Neutrophil (primary cell): ENCODE measurements around the gene SDHAF2.
A peak's percentile ranks its signal among the peaks of the same experiment; 100 is the strongest.
"Not testable (repeated sequence)": the region's sequence is repeated elsewhere in the genome, so short reads cannot be mapped to it uniquely, and the experiment has no call there.

Experiments
- H3K27ac ChIP-seq: fragments of 200-600 bp; sonication (generic); 2 replicates; pipeline ENCODE4 v1.5.1; 2016; ENCODE audit warnings: mild to moderate bottlenecking, moderate library complexity
- H3K27me3 ChIP-seq: fragments of 200-600 bp; sonication (generic); 2 replicates; pipeline ENCODE4 v1.6.0; 2016; ENCODE audit warnings: mild to moderate bottlenecking
- H3K36me3 ChIP-seq: fragments of 200-600 bp; sonication (generic); 2 replicates; pipeline ENCODE4 v1.5.1; 2017
- H3K4me1 ChIP-seq, 2 experiments: fragments of 200-600 bp in 1 of 2; sonication (generic) in 1 of 2; 1 replicate in 1 of 2; 2 replicates in 1 of 2; pipeline versions ENCODE4 v1.5.1 to v1.6.1; 2013 to 2016; ENCODE audit warnings: low read depth in 1 of 2, low read length in 1 of 2, mild to moderate bottlenecking in 1 of 2, moderate library complexity in 1 of 2; ENCODE audit not compliant: control insufficient read depth in 1 of 2, insufficient read depth in 1 of 2
- H3K4me3 ChIP-seq, 2 experiments: fragments of 200-600 bp in 1 of 2; sonication (generic) in 1 of 2; 1 replicate in 1 of 2; 2 replicates in 1 of 2; pipeline ENCODE4 v1.5.1; 2013 to 2016; ENCODE audit warnings: low read depth in 1 of 2, low read length in 1 of 2, mild to moderate bottlenecking in 1 of 2, moderate library complexity in 1 of 2
- H3K9me3 ChIP-seq: fragments of 200-600 bp; sonication (generic); 2 replicates; pipeline ENCODE4 v1.5.1; 2016
- TF ChIP-seq, protein P1 (sequence below): fragments of 200-600 bp; sonication (generic); IDR thresholded peaks from 2 replicates; pipeline ENCODE4 v1.5.1; 2016; ENCODE audit warnings: antibody characterized with exemption

The SDHAF2 gene

DNA sequence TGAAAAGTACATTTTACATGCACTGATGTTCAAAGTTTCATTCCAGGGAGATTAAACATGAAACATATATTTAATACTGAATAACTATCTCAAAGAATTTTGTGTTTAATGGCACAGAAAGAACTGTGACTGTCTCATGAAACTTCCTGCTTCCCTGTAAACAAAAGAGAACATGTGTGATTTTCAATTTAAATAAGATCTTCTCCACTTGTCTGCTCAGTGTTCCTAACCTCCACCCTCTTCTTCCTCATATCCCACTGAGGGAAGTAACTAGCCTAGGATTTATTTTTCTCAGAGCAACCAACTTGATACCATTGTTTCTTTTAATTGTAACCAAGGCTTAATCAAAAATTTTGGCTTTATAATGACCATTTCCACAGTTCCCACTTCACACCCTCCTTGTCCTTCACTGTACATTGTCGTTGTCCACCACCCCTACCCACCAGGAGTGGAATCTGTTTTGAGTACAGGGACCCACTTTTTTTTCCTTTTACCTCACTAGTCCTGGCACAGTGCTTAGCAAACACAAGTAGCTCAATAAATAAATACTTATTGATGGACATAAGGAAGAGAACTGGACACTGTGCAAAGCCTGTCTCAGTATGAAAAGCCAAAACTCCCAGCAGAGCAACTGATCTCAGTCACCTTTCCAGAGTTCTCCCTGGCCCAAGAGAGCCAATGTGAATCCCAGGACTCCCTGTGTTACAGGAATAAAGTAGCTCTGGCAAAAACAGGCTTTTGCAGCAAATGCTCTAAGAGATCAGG is 4.4 kb upstream of the SDHAF2 start:
- Histone ChIP-seq H3K27me3 (no peaks in the 10 kb centered on the region), H3K4me3 (no peak overlapping the region), H3K36me3 (peaks cover 79% of the 10 kb centered on the region), H3K9me3 (no peaks in the 10 kb centered on the region), H3K4me1 (peaks cover 15 to 21% of the 10 kb centered on the region in 2 experiments), H3K27ac (peak overlapping the region; percentile 30)
- TF ChIP-seq, protein P1, sequence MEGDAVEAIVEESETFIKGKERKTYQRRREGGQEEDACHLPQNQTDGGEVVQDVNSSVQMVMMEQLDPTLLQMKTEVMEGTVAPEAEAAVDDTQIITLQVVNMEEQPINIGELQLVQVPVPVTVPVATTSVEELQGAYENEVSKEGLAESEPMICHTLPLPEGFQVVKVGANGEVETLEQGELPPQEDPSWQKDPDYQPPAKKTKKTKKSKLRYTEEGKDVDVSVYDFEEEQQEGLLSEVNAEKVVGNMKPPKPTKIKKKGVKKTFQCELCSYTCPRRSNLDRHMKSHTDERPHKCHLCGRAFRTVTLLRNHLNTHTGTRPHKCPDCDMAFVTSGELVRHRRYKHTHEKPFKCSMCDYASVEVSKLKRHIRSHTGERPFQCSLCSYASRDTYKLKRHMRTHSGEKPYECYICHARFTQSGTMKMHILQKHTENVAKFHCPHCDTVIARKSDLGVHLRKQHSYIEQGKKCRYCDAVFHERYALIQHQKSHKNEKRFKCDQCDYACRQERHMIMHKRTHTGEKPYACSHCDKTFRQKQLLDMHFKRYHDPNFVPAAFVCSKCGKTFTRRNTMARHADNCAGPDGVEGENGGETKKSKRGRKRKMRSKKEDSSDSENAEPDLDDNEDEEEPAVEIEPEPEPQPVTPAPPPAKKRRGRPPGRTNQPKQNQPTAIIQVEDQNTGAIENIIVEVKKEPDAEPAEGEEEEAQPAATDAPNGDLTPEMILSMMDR, result no peak

DNA sequence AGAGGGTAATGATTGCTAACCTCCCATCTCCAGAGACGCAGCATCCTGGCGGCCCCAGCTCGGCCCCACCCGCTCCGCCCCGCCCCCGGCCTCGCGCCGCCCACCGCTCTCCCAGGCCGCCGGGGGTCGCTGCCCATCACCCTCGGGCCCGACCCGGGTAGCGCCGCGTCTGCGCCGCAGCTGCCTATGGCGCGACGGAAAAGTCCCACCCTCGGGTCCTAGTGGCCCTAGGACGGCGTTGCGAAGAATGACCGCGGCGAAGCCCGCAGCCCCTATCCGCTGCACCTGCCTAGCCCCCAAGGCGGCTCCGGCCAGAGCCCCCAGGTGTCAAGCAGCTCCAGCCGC is 606 bp upstream of the SDHAF2 start:
- Histone ChIP-seq H3K4me3 (peak overlapping the region; percentile 90 to 99), H3K27ac (peak overlapping the region; percentile 92), H3K4me1 (peaks cover 30 to 40% of the 10 kb centered on the region in 2 experiments), H3K9me3 (no peaks in the 10 kb centered on the region), H3K36me3 (peaks cover 50% of the 10 kb centered on the region), H3K27me3 (no peaks in the 10 kb centered on the region)
- TF ChIP-seq, protein P1, result no peak

DNA sequence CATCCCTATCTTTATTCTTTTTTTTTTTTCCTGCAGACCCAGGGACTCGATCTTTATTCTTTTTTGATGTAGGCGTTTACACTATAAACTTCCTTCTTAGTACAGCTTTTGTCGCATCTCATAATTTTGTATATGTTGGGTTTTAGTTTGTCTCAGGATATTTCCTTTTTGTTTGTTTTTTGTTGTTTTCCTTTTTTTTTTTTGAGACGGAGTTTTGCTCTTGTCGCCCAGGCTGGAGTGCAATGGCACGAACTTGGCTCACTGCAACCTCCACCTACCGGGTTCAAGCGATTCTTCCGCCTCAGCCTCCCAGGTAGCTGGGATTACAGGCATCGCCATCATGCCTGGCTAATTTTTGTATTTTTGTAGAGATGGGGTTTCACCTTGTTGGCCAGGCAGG is 915 bp downstream of the SDHAF2 start:
- not testable (repeated sequence) for H3K9me3 ChIP-seq, H3K27me3 ChIP-seq
- Histone ChIP-seq H3K4me3 (peak overlapping the region; percentile 90 to 99), H3K4me1 (peaks cover 30 to 46% of the 10 kb centered on the region in 2 experiments), H3K36me3 (peaks cover 35% of the 10 kb centered on the region), H3K27ac (peak overlapping the region; percentile 92)

DNA sequence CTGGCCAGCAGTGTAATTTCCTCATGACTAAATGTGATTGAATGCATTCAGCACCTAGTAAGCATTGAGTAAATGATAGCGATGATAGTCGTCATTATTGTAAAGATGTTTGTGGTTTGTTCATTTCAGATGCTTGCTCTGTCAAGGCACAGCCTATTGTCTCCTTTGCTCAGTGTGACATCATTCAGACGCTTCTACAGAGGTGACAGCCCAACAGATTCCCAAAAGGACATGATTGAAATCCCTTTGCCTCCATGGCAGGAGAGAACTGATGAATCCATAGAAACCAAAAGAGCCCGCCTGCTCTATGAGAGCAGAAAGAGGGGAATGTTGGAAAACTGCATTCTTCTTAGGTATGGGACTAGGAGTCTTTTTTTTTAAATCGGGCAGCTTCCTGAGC is 7.6 kb downstream of the SDHAF2 start:
- Histone ChIP-seq H3K27ac (no peak overlapping the region), H3K4me3 (no peak overlapping the region), H3K4me1 (peaks cover 0 to 7% of the 10 kb centered on the region in 2 experiments), H3K36me3 (peaks cover 51% of the 10 kb centered on the region), H3K9me3 (no peaks in the 10 kb centered on the region), H3K27me3 (no peaks in the 10 kb centered on the region)
- TF ChIP-seq, protein P1, result no peak

DNA sequence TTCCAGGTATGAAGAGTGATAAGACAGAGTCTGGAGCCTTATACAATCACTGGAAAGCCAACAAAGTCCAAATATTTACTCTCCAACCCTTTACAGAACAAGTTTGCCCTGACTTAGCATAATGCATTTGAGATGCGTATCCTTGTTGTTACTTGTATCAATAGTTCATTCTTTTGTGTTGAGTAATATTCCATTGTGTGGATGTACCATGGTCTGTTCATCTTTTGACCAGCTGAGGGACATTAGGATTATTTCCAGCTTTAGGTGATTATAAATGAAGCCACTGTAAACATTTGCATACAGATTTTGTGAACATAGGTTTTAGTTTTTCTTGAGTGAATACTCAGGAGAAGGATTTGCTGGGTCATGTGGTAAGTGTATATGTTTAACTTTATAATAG is 9.7 kb downstream of the SDHAF2 start:
- H3K36me3 ChIP-seq, result peaks cover 61% of the 10 kb centered on the region
- TF ChIP-seq, protein P1, result no peak
- H3K27me3 ChIP-seq, result no peaks in the 10 kb centered on the region
- H3K4me1 ChIP-seq, result peaks cover 0 to 7% of the 10 kb centered on the region in 2 experiments
- H3K4me3 ChIP-seq, result no peak overlapping the region
- no peaks in the 10 kb centered on the region for H3K9me3 ChIP-seq
- no peak overlapping the region for H3K27ac ChIP-seq

DNA sequence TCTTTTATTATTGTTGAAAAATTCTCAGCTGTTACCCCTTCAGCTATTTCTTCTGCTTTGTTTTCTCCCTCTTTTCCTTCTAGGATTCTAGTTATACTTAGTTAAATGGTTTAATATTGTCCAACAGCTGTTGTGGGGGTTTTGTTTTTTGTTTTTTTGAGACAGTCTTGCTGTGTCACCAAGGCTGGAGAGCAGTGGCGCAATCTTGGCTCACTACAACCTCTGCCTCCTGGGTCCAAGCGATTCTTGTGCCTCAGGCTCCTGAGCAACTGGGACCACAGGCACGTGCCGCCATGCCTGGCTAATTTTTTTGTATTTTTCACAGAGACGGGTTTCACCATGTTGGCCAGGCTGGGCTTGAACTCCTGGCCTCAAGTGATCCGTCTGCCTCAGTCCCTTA is 12.7 kb downstream of the SDHAF2 start:
- Histone ChIP-seq H3K4me1 (no peaks in the 10 kb centered on the region), H3K27me3 (no peaks in the 10 kb centered on the region), H3K36me3 (peaks cover 78% of the 10 kb centered on the region), H3K9me3 (no peaks in the 10 kb centered on the region), H3K4me3 (no peak overlapping the region), H3K27ac (no peak overlapping the region)
- TF ChIP-seq, protein P1, result no peak
